K562 (cell line): ENCODE data around the gene PPFIA3. TPM values are rescaled to one million over a fixed set of nuclear protein-coding genes. Genes with fewer than 3 reads are reported as not detected.

ENCODE experiments used
- DACH1 ChIP-seq: fragments of 450-650 bp; IDR thresholded peaks from 2 replicates; pipeline ENCODE4 v1.6.1; 2018; ENCODE audit not compliant: partially characterized antibody
- ELF1 ChIP-seq: fragments of 200-800 bp; sonication (Bioruptor generic); IDR thresholded peaks from 2 replicates; pipeline ENCODE4 v1.6.1; 2016; ENCODE audit warnings: missing genetic modification characterization, missing compliant biosample characterization
- HSF4 ChIP-seq: fragments of 250-450 bp; sonication (Bioruptor Pico); IDR thresholded peaks from 2 replicates; pipeline ENCODE4 v2.1.2; 2022; ENCODE audit warnings: mild to moderate bottlenecking, moderate library complexity, borderline replicate concordance
- KLF10 ChIP-seq: fragments of 250-450 bp; sonication (Bioruptor Pico); IDR thresholded peaks from 2 replicates; pipeline ENCODE4 v1.6.1; 2021; ENCODE audit warnings: matching md5 sums
- SAP30 ChIP-seq: fragments of 200-600 bp; sonication (generic); IDR thresholded peaks from 2 replicates; pipeline ENCODE4 v1.6.1; 2012; ENCODE audit warnings: borderline replicate concordance, low read depth, mild to moderate bottlenecking, moderate library complexity, low read length, control low read depth, inconsistent platforms; ENCODE audit not compliant: insufficient read depth, poor library complexity, severe bottlenecking
- SRF ChIP-seq, 2 experiments: fragments of 250-450, 450-650 bp in 1 of 2; sonication (Bioruptor Pico) in 1 of 2; sonication (generic) in 1 of 2; formaldehyde crosslinking; IDR thresholded peaks; 2 replicates each; pipeline versions ENCODE4 v1.5.0 to v1.5.1; 2020 to 2022; ENCODE audit warnings: mild to moderate bottlenecking in 1 of 2, missing genetic modification reagents in 1 of 2
- XRCC5 ChIP-seq: fragments of 200-400 bp; formaldehyde crosslinking; IDR thresholded peaks from 2 replicates; pipeline ENCODE4 v1.6.1; 2017; ENCODE audit warnings: low read depth, mild to moderate bottlenecking, low read length
- ZNF232 ChIP-seq: sonication (generic); formaldehyde crosslinking; IDR thresholded peaks from 2 replicates; pipeline ENCODE4 v1.8.0; 2022; ENCODE audit warnings: mild to moderate bottlenecking, missing genetic modification reagents
- ZNF282 ChIP-seq: sonication (generic); formaldehyde crosslinking; IDR thresholded peaks from 2 replicates; pipeline ENCODE4 v1.8.1; 2023; ENCODE audit warnings: missing genetic modification reagents
- ZNF507 ChIP-seq: conservative IDR thresholded peaks from 2 replicates; pipeline ENCODE4 v1.6.1; 2017; ENCODE audit warnings: missing genetic modification characterization, missing compliant biosample characterization
- ZNF584 ChIP-seq: fragments of 200-800 bp; sonication (Bioruptor generic); IDR thresholded peaks from 2 replicates; pipeline ENCODE4 v1.6.1; 2016; ENCODE audit warnings: low read depth, mild to moderate bottlenecking, missing genetic modification characterization, missing compliant biosample characterization
- ZNF76 ChIP-seq: fragments of 250-450 bp; sonication (Bioruptor Pico); IDR thresholded peaks from 2 replicates; pipeline ENCODE4 v1.4.0; 2020; ENCODE audit warnings: mild to moderate bottlenecking, moderate library complexity, borderline replicate concordance
- ZNF764 ChIP-seq: fragments of 250-450 bp; sonication (Bioruptor Pico); IDR thresholded peaks from 2 replicates; pipeline ENCODE4 v1.4.0; 2020; ENCODE audit warnings: low read depth, mild to moderate bottlenecking, moderate library complexity
- polyA plus RNA-seq, 8 experiments: library from polyadenylated mRNA; depleted of rRNA in 4 of 8; stranded (reverse) in 5 of 8; unstranded in 3 of 8; fragments of >200 nt; fragmentation: Nextera tagmentation in 2 of 8; fragmentation: Illumina TruSeq in 1 of 8; extraction: Ambion mirVana in 2 of 8; extraction: Trizol in 1 of 8; gene quantifications; 2 replicates each; pipeline versions ENCODE4 v1.2.1 to v1.2.3, GENCODE V29; 2011 to 2014; ENCODE audit warnings: inconsistent platforms in 1 of 8, missing spikeins in 1 of 8
- total RNA-seq, 7 experiments: library from RNA; depleted of rRNA in 6 of 7; stranded (reverse); fragments of >200 nt in 6 of 7; fragmentation: Illumina TruSeq in 2 of 7; extraction: Trizol in 2 of 7; gene quantifications; 2 replicates each; pipeline versions ENCODE4 v1.2.1 to v1.2.3, GENCODE V29; 2011 to 2021; ENCODE audit warnings: low replicate concordance in 1 of 7
- TF ChIP-seq, protein P1 (sequence below): fragments of 200-800 bp; sonication (Bioruptor generic); IDR thresholded peaks from 2 replicates; pipeline ENCODE4 v1.6.1; 2016; ENCODE audit warnings: missing genetic modification characterization, missing compliant biosample characterization
- TF ChIP-seq, protein P2 (sequence below): fragments of 250-450 bp; sonication (Bioruptor Pico); IDR thresholded peaks from 2 replicates; pipeline ENCODE4 v1.8.0; 2021; ENCODE audit warnings: mild to moderate bottlenecking, moderate library complexity
- TF ChIP-seq, protein P3 (sequence below), 2 experiments: fragments of 450-650 bp; conservative IDR thresholded peaks; 2 replicates each; pipeline ENCODE4 v1.6.1; 2017; ENCODE audit warnings: mild to moderate bottlenecking in 2 of 2, moderate library complexity in 2 of 2
- TF ChIP-seq, protein P4 (sequence below): IDR thresholded peaks from 2 replicates; pipeline ENCODE4 v1.6.1; 2016; ENCODE audit warnings: missing genetic modification characterization, missing compliant biosample characterization

The PPFIA3 gene
- total and polyA plus RNA-seq, 9 of the 15 experiments (the other 6 are each of a cell fraction or from before 2014, with no cell fraction given) = 0.10 to 53.0 (median 17.6) TPM

DNA sequence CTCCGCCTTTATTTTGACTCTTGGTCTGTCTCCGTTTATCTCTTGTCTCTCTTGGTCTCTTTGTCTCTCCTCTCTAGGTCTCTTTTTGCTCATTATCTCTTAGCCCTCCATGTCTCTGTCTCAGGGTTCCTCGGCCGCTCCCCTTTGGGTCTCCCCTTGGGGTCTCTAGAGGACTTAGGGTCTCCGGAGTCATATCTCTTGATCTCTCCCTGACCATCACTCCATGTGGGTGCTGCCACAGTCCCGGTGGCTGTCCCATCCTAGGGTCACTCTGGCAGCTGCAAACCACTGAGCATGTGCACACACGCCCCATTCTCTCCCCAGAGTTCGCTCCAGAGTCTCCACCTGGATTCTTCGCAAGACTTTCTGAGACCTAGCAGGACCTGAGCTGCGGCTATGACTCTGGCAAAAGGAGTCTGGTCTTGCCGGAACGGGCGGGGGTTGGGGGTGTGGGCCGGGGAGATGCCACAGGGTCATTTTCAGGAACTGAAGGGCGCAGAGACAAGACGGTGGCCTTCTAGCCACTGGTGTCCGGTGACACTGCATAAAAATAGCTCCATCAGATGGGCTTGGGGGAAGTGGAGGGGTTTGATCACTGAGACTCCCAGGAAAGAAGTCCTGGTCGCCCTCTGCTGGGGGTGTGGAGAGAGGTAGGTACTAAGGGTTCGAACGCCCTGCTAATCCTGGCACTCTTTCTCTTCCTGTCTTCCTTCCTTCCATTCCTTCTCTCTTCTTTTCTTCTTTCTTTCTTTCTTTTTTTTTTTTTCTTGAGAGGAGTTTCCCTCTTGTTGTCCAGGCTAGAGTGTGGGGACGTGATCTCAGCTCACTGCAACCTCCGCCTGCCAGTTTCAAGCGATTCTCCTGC is 45.6 kb upstream of the PPFIA3 start (continued):
- TF ChIP-seq ZNF76 (CRISPR knock-in tag) = no peak
- no peak for TF ChIP-seq XRCC5
- 0 out of 2 replicates have a peak, but pooled peaks have one; percentile 30 for TF ChIP-seq ELF1 (tag)
- TF ChIP-seq, protein P1, sequence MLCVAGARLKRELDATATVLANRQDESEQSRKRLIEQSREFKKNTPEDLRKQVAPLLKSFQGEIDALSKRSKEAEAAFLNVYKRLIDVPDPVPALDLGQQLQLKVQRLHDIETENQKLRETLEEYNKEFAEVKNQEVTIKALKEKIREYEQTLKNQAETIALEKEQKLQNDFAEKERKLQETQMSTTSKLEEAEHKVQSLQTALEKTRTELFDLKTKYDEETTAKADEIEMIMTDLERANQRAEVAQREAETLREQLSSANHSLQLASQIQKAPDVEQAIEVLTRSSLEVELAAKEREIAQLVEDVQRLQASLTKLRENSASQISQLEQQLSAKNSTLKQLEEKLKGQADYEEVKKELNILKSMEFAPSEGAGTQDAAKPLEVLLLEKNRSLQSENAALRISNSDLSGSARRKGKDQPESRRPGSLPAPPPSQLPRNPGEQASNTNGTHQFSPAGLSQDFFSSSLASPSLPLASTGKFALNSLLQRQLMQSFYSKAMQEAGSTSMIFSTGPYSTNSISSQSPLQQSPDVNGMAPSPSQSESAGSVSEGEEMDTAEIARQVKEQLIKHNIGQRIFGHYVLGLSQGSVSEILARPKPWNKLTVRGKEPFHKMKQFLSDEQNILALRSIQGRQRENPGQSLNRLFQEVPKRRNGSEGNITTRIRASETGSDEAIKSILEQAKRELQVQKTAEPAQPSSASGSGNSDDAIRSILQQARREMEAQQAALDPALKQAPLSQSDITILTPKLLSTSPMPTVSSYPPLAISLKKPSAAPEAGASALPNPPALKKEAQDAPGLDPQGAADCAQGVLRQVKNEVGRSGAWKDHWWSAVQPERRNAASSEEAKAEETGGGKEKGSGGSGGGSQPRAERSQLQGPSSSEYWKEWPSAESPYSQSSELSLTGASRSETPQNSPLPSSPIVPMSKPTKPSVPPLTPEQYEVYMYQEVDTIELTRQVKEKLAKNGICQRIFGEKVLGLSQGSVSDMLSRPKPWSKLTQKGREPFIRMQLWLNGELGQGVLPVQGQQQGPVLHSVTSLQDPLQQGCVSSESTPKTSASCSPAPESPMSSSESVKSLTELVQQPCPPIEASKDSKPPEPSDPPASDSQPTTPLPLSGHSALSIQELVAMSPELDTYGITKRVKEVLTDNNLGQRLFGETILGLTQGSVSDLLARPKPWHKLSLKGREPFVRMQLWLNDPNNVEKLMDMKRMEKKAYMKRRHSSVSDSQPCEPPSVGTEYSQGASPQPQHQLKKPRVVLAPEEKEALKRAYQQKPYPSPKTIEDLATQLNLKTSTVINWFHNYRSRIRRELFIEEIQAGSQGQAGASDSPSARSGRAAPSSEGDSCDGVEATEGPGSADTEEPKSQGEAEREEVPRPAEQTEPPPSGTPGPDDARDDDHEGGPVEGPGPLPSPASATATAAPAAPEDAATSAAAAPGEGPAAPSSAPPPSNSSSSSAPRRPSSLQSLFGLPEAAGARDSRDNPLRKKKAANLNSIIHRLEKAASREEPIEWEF = no peak
- TF ChIP-seq HSF4 (CRISPR knock-in tag) = no peak
- no peak for TF ChIP-seq DACH1
- TF ChIP-seq, protein P2, sequence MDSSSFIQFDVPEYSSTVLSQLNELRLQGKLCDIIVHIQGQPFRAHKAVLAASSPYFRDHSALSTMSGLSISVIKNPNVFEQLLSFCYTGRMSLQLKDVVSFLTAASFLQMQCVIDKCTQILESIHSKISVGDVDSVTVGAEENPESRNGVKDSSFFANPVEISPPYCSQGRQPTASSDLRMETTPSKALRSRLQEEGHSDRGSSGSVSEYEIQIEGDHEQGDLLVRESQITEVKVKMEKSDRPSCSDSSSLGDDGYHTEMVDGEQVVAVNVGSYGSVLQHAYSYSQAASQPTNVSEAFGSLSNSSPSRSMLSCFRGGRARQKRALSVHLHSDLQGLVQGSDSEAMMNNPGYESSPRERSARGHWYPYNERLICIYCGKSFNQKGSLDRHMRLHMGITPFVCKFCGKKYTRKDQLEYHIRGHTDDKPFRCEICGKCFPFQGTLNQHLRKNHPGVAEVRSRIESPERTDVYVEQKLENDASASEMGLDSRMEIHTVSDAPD = no peak
- TF ChIP-seq, protein P3, sequence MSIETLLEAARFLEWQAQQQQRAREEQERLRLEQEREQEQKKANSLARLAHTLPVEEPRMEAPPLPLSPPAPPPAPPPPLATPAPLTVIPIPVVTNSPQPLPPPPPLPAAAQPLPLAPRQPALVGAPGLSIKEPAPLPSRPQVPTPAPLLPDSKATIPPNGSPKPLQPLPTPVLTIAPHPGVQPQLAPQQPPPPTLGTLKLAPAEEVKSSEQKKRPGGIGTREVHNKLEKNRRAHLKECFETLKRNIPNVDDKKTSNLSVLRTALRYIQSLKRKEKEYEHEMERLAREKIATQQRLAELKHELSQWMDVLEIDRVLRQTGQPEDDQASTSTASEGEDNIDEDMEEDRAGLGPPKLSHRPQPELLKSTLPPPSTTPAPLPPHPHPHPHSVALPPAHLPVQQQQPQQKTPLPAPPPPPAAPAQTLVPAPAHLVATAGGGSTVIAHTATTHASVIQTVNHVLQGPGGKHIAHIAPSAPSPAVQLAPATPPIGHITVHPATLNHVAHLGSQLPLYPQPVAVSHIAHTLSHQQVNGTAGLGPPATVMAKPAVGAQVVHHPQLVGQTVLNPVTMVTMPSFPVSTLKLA (conservative IDR thresholded peaks at IDR 0.05) = peak in 1 of 2 experiments; percentile 40; a peak in 2 of 4 replicates
- TF ChIP-seq ZNF584 (CRISPR knock-in tag) = no peak
- TF ChIP-seq ZNF282 = no peak
- no peak for TF ChIP-seq ZNF507
- TF ChIP-seq SRF (CRISPR knock-in tag; IDR thresholded peaks at IDR 0.05) = no peak
- TF ChIP-seq ZNF764 (CRISPR knock-in tag) = no peak
- TF ChIP-seq ZNF232 (CRISPR knock-in tag) = no peak
- TF ChIP-seq SAP30 = no peak
- TF ChIP-seq, protein P4, sequence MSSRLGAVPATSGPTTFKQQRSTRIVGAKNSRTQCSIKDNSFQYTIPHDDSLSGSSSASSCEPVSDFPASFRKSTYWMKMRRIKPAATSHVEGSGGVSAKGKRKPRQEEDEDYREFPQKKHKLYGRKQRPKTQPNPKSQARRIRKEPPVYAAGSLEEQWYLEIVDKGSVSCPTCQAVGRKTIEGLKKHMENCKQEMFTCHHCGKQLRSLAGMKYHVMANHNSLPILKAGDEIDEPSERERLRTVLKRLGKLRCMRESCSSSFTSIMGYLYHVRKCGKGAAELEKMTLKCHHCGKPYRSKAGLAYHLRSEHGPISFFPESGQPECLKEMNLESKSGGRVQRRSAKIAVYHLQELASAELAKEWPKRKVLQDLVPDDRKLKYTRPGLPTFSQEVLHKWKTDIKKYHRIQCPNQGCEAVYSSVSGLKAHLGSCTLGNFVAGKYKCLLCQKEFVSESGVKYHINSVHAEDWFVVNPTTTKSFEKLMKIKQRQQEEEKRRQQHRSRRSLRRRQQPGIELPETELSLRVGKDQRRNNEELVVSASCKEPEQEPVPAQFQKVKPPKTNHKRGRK (tag) = peak; percentile 82
- no peak for TF ChIP-seq KLF10 (CRISPR knock-in tag)
